Measurements from ENCODE around the gene C4orf50. TPM values are rescaled to one million over a fixed set of nuclear protein-coding genes. Genes with fewer than 3 reads are reported as not detected.

Gene C4orf50
- total and polyA plus RNA-seq, 2 of the 13 experiments (the other 11 are each of a cell fraction or from before 2014, with no cell fraction given), result not detected

GRCh38 chr4:5980436-5981155 is 37.6 kb downstream of the C4orf50 start:
- POLR2A ChIA-PET, result no interaction called here
- Histone ChIP-seq H3K36me3 (replicated peaks in 1 of 2; ENCODE audit: control insufficient read depth in 1 of 2, insufficient read depth in 2 of 2, low read length in 2 of 2) (no peaks in the 10 kb centered on the region), H3K9me3 (ENCODE audit: low read length) (peaks cover 7% of the 10 kb centered on the region), H3K27ac (ENCODE audit: extremely low read length, insufficient read depth, low read length) (no peak overlapping the region), H3K4me1 (ENCODE audit: insufficient read depth, low read length) (no peaks in the 10 kb centered on the region), H2AFZ (ENCODE audit: low read length) (no peak overlapping the region), H3K9ac (ENCODE audit: insufficient read depth, low read depth, low read length) (no peak overlapping the region), H3K4me2 (ENCODE audit: low read depth, low read length) (no peak overlapping the region), H3K4me3 (replicated peaks in 1 of 3; ENCODE audit: insufficient read depth in 1 of 3, low read depth in 2 of 3, low read length in 3 of 3) (no peak overlapping the region), H3K27me3 (ENCODE audit: control insufficient read depth in 1 of 2, insufficient read depth in 2 of 2, low read length in 2 of 2) (peaks cover 5% of the 10 kb centered on the region in 2 experiments; a peak in 2 of 5 replicates), H4K20me1 (ENCODE audit: insufficient read depth, low read length) (no peaks in the 10 kb centered on the region), H3K79me2 (ENCODE audit: insufficient read depth, low read length) (no peaks in the 10 kb centered on the region)
- FAIRE-seq (no peak), ATAC-seq (no peak), DNase-seq (ENCODE audit: low spot score) (no peak)
- 48% methylated on average over 3 of the region's 3 CpGs for WGBS (ENCODE audit: low lambda C conversion rate)
- BruUV-seq (replicated peaks), result no TSS peak
- intact Hi-C loops (cut with micrococcal nuclease; ENCODE audit: unreplicated experiment), result no loop called here
- CTCF ChIA-PET (ENCODE audit: low intra/inter-chr PET ratio, low total read pairs), result no interaction called here
- in situ Hi-C loops (cut with HindIII; ENCODE audit: extremely low pct_ligation_motif_present, low pct_unique_long_range_greater_than_20kb), result no loop called here
- no peak for TF ChIP-seq ZNF704 (CRISPR knock-in tag; IDR thresholded peaks at IDR 0.05; ENCODE audit: borderline replicate concordance)
- no peak for TF ChIP-seq SATB2 (CRISPR knock-in tag; IDR thresholded peaks at IDR 0.05)

- DNase-seq (ENCODE audit: low spot score) (no peak), FAIRE-seq (no peak)
- CTCF ChIA-PET (ENCODE audit: low intra/inter-chr PET ratio, low total read pairs), result no interaction called here
- TF ChIP-seq CTCF (CRISPR knock-in tag; IDR thresholded peaks at IDR 0.05) (peak; percentile 61), RNF2 (conservative IDR thresholded peaks at IDR 0.05; ENCODE audit: low read depth) (no peak), TFDP2 (CRISPR knock-in tag; IDR thresholded peaks at IDR 0.05) (no peak), CREB3 (CRISPR knock-in tag; IDR thresholded peaks at IDR 0.05) (no peak), STAG1 (CRISPR knock-in tag; IDR thresholded peaks at IDR 0.05) (peak; percentile 30; the same call in 1 of the 2 replicates)
These were observed 38.2 kb downstream of the C4orf50 start for GRCh38 chr4:5979981-5980380.

More at GRCh38 chr4:5979981-5980380, 38.2 kb downstream of the C4orf50 start:
- in situ Hi-C loops (cut with HindIII; ENCODE audit: extremely low pct_ligation_motif_present, low pct_unique_long_range_greater_than_20kb), result no loop called here
- Histone ChIP-seq H3K4me1 (ENCODE audit: insufficient read depth, low read length) (no peaks in the 10 kb centered on the region), H3K27me3 (ENCODE audit: control insufficient read depth in 1 of 2, insufficient read depth in 2 of 2, low read length in 2 of 2) (peaks cover 5% of the 10 kb centered on the region in 2 experiments; a peak in 2 of 5 replicates), H3K4me3 (replicated peaks in 1 of 3; ENCODE audit: insufficient read depth in 1 of 3, low read depth in 2 of 3, low read length in 3 of 3) (no peak overlapping the region), H3K79me2 (ENCODE audit: insufficient read depth, low read length) (no peaks in the 10 kb centered on the region), H3K4me2 (ENCODE audit: low read depth, low read length) (no peak overlapping the region), H4K20me1 (ENCODE audit: insufficient read depth, low read length) (no peaks in the 10 kb centered on the region), H2AFZ (ENCODE audit: low read length) (no peak overlapping the region), H3K27ac (ENCODE audit: extremely low read length, insufficient read depth, low read length) (no peak overlapping the region), H3K36me3 (replicated peaks in 1 of 2; ENCODE audit: control insufficient read depth in 1 of 2, insufficient read depth in 2 of 2, low read length in 2 of 2) (no peaks in the 10 kb centered on the region), H3K9ac (ENCODE audit: insufficient read depth, low read depth, low read length) (no peak overlapping the region), H3K9me3 (ENCODE audit: low read length) (peaks cover 6% of the 10 kb centered on the region)
- BruUV-seq (replicated peaks), result no TSS peak
- ATAC-seq, result peak; percentile 57; the same call in 2 of the 3 replicates
- 10% methylated on average over 6 of the region's 11 CpGs for WGBS (ENCODE audit: low lambda C conversion rate)
- intact Hi-C loops (cut with micrococcal nuclease; ENCODE audit: unreplicated experiment), result no loop called here
- POLR2A ChIA-PET, result no interaction called here

All from HepG2 (cell line).